Measurements from ENCODE around the gene PERM1.

The PERM1 gene

GRCh38 chr1:925561-926421 lies 56.1 kb downstream of the PERM1 start:
- H3K9me2 ChIP-seq (replicated peaks; ENCODE audit: insufficient read depth, low read length) = no peaks in the 10 kb centered on the region
- TF ChIP-seq CTCF (IDR thresholded peaks at IDR 0.05; ENCODE audit: insufficient read depth, low read length, poor library complexity, severe bottlenecking) (no peak), EZH2phosphoT487 (conservative IDR thresholded peaks at IDR 0.05; ENCODE audit: low read length) (no peak)
- no peaks in the 10 kb centered on the region for H3K9me3 ChIP-seq (ENCODE audit: insufficient read depth, low read length)
- no peaks in the 10 kb centered on the region for H3K27me3 ChIP-seq (ENCODE audit: low read length)
- H3K9ac ChIP-seq (ENCODE audit: low read length) = no peak overlapping the region
- H3K4me2 ChIP-seq (ENCODE audit: low read depth, low read length, poor library complexity, severe bottlenecking) = no peak overlapping the region
- no peaks in the 10 kb centered on the region for H3K79me2 ChIP-seq (ENCODE audit: insufficient read depth, low read length)
- H3K27ac ChIP-seq (ENCODE audit: low read depth, low read length) = no peak overlapping the region
- no peaks in the 10 kb centered on the region for H4K20me1 ChIP-seq (ENCODE audit: low read depth, low read length)
- no peak overlapping the region for H2AFZ ChIP-seq (ENCODE audit: low read depth, low read length, severe bottlenecking)
- H3K4me3 ChIP-seq (ENCODE audit: insufficient read depth, low read length, poor library complexity, severe bottlenecking) = no peak overlapping the region
- H3K36me3 ChIP-seq (ENCODE audit: low read length) = no peaks in the 10 kb centered on the region
- H3F3A ChIP-seq (ENCODE audit: insufficient read depth) = no peaks in the 10 kb centered on the region

Data from SU-DHL-6 (cell line).